WTC11 (cell line): ENCODE data around the gene DCHS2.

Experiments used
- CREB1 ChIP-seq: sonication (generic); formaldehyde crosslinking; IDR thresholded peaks from 2 replicates; pipeline ENCODE4 v1.8.0; 2023; ENCODE audit warnings: mild to moderate bottlenecking, missing genetic modification reagents
- CTCF ChIP-seq: fragments of 200-600 bp; IDR thresholded peaks from 2 replicates; pipeline ENCODE4 v1.8.0; 2022; ENCODE audit warnings: antibody characterized with exemption
- ESRRA ChIP-seq: sonication (generic); formaldehyde crosslinking; IDR thresholded peaks from 2 replicates; pipeline ENCODE4 v1.8.1; 2022; ENCODE audit warnings: mild to moderate bottlenecking, missing genetic modification reagents, borderline replicate concordance
- MAX ChIP-seq: sonication (generic); formaldehyde crosslinking; IDR thresholded peaks from 2 replicates; pipeline ENCODE4 v1.8.0; 2022; ENCODE audit warnings: mild to moderate bottlenecking, missing genetic modification reagents
- SP1 ChIP-seq: sonication (generic); formaldehyde crosslinking; conservative IDR thresholded peaks from 2 replicates; pipeline ENCODE4 v1.8.1; 2022; ENCODE audit warnings: missing genetic modification reagents
- TEAD1 ChIP-seq: sonication (generic); formaldehyde crosslinking; IDR thresholded peaks from 2 replicates; pipeline ENCODE4 v1.8.0; 2022; ENCODE audit warnings: mild to moderate bottlenecking, missing genetic modification reagents
- ZNF317 ChIP-seq: sonication (generic); formaldehyde crosslinking; IDR thresholded peaks from 2 replicates; pipeline ENCODE4 v1.8.1; 2023; ENCODE audit warnings: low read depth, mild to moderate bottlenecking, moderate library complexity, missing genetic modification reagents, borderline replicate concordance

- no peak for TF ChIP-seq CTCF
- no peak for TF ChIP-seq CREB1
- no peak for TF ChIP-seq ESRRA
- TF ChIP-seq ZNF317 (CRISPR knock-in tag) = no peak
- no peak for TF ChIP-seq SP1 (CRISPR knock-in tag)
- TF ChIP-seq MAX (CRISPR knock-in tag) = no peak
- no peak for TF ChIP-seq TEAD1
Measured at GRCh38 chr4:154455111-154455510, 36.5 kb downstream of the DCHS2 start.
